ENCODE data around the gene ADGRL3.

The ADGRL3 gene

DNA sequence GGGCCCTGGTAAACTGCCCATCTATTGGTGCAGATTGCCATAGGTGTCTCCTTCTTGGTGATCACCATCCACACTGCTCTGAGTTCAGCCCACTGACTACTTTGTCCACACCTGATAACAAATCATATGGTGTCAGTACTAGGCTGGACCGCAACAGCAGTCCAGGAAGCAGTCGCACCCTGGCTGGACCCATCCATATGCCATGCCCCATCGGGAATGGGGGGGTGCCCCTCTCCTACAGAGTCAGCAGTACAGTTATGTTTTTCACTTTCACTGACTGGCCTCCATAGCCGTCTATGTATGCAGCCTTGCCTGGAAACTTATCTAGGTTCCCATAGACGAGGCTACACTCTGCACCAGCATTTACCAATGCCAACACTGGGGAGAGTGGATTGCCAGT, 226.1 kb downstream of the ADGRL3 start:
- no peak for DNase-seq (ENCODE audit: low spot score)

DNA sequence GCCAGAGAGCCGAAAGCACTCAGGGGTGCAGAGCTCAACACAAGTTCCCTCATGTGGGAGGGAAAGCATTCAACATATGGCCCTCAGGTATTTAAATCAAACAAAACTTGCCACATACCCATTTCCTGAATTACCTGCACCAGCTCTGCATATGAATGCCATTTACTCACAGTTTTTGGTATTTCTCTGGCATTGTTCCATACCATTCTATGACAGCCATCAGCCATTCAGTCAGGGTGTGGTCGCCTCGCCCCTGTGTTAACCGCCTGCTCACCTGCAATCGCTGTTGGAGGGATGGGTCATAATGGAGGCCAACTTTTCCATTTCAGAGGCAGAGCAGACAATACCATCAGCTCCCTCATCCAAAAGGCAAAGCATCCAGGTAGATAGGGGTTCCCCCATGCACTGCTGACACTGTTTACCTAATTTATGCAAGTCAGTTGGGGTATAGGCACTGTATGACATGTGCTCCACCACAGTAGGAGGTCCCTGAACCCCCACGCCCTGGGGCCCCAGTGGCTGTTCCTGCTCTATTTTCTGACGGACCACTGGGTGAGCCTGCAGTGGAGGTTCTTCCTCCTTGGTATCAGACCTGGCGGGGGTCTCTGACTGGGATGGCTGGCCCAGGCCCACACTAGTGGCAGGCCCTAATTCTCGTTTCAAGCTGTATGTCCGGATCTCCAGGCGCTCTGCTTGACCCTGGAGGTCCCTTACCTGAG, 227.1 kb downstream of the ADGRL3 start:
- DNase-seq (ENCODE audit: low spot score), result no peak

DNA sequence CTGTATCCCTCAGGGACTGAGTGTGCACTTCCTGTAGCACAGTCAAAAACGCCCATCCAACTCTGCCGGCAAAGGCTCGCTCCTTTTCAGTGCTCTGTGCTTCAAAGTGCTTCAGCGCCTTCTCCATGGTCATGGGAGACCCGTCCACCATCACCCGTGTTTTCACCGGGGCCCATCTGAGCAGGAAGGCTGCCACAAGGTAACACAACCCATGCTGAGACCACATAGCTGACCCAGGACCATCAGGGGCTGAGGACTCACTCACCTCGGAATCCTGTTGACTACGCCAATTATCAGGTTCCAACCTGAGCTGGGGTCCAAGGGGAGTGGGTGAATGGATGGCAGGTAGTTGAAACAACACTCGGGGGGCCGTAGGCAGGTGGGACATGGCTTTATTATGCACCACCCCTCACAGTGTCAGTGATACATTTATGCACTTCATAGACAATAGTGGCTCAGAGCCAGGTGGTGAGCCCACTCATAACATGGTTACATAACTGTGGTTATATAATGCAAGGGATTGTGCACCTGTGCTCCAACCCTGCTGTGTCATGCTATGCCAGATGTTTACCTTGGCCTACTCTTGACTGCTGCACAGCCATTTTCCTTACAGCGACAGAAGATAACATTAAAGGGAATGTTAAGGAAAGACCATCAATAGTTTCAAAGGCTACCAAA, 227.8 kb downstream of the ADGRL3 start:
- DNase-seq (ENCODE audit: low spot score), result no peak

DNA sequence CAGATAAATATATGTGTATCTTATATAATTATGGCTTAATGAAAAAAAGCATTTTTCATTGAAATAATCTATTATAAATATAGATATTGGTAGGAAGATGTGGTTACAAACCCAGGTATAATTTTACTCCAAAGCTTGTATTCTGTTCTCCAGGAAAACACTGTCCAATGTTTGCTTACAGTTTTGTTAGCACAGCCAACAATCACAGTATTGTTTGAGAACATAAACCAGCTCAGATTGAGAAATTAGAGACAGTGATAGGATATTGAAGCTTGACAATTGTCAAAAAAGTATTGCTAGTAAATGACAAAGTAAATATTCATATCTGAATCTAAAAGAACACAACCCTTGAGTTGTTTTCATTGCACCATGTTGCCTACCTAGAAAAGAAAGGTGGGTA, 228.8 kb downstream of the ADGRL3 start:
- DNase-seq (ENCODE audit: low spot score), result no peak

DNA sequence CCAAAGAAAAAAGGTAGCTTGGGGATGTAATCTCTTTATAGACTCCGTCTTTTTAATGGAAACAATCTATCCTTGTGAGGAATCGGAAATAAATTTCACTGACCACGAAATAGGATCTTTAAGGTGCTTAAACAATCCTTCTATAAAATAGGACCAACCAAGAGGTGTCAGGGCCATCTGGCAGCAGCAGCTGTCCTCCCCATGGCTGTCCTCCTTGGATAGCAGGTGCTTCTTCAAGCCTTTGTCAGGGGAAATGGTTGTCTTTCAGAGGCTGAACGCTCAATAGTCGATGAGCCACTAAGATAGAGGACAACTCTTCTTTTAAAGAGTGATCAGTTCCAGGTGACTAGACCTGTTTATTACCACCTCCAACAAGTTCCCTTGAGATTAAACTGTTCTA, 231.0 kb downstream of the ADGRL3 start:
- DNase-seq (ENCODE audit: low spot score), result no peak

DNA sequence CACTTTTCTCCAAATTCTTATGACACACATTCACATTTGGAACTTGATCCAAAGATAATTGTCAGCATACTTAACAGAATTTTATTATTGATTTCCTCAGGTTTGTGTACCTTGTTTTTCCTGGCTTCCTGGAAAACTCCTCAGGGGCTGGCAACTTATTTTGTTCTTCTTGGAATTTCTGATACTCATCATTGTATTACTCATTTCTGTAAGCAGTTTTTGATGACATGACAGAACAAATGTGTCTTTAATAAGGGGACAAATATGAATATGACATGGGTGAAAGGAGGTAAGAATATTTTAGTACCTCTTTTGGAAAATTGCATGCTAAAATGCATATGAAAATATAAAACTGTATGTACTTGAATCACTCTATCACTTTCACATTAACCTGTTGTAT, 237.8 kb downstream of the ADGRL3 start:
- DNase-seq (ENCODE audit: low spot score), result no peak

DNA sequence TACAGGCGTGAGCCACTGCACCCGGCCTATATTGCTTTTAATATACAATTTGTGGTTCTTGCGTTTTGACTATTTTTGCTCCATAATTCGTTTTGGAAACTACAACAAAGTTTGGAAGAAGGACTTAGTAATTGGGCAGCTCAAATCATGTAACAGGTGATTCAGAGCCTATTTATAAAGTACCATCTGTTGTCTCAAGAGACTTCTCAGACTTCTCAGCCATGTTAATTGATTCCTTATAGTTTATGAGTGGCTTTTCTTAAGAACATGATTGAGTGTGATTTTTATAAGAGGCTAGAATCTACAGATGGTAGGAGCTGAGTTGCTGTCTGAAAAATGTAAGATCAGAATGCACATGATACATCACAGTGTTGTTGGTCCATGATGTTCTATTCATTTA, 240.2 kb downstream of the ADGRL3 start:
- DNase-seq (ENCODE audit: low spot score), result no peak

DNA sequence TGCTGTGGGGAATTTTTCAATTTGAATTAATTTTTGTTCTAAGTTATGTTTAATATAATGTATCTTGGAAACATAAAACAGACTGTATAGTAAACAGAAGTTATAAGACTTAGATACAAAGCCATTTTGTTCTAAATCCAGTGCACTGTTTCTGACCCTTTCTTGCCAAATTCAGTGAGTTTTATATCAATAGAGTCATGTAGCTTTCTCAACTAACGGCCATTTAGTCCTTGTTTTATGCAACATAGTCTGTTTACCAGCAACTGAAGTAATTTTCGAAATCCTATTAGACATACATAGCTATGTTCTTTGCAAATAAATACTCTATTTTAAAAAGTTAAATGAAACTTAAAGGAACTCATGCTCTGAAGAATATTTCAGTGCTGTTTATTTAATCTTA, 242.8 kb downstream of the ADGRL3 start:
- no peak for DNase-seq (ENCODE audit: low spot score)

DNA sequence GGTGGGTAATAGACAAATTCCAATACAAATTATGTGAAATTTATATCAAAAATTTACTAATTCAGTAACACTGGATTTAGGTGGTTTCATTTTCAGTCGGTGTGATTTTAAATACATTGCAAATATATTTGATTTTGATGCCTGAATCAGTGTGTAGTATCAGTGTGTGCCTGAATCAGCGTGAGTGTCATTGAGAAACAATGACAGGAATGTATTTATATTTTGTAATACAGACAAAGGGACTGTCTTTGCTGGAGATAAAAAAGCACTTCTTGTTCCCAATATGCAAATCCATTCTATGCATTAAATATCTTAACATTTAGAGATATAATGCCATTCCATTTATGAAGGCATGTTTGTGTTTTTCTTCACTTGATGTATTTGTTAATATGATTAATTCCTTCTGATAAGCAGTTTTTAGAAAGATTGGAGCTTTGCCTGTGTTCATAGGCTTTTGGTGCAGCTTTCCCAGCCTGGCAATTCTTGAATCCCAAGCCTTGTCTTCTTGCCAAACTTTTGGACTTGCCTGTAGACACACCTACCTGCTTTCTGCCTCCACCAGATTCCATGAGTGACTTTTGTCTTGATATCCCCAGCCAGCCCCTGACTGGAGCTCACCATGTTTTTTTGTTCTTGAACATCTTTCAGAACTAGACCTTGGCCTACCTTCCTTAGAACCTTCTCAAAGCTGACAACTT, 243.8 kb downstream of the ADGRL3 start:
- no peak for DNase-seq (ENCODE audit: low spot score)

DNA sequence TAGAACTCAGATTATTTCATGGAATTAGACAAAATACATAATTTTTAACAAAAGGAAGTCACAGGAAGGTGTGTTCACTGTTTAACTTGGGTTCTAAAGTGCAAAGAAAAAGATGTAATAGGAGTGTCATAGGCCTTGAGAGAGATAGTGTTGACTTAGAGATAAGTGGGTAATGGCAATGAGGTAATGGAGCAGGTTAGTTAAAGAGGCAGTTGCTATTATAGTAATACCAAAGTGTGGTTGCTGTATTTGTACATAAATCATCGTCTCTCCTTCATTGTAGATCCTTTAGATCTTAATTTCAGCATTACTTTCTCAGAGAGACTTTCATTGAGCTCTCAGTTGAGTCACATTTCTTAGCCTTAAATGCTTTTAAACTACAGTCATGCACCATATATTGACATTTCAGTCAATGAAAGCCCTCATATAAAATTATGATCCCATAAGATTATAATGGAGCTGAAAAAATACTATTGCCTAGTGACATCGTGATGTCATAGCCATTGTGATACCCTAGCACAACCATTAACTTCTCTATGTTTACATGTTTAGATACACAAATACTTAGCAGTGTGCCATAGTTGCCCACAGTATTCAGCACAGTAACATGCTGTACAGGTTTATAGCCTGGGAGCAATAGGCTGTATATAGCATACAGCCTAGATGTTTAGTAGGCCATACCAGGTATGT, 245.4 kb downstream of the ADGRL3 start:
- no peak for DNase-seq (ENCODE audit: low spot score)

DNA sequence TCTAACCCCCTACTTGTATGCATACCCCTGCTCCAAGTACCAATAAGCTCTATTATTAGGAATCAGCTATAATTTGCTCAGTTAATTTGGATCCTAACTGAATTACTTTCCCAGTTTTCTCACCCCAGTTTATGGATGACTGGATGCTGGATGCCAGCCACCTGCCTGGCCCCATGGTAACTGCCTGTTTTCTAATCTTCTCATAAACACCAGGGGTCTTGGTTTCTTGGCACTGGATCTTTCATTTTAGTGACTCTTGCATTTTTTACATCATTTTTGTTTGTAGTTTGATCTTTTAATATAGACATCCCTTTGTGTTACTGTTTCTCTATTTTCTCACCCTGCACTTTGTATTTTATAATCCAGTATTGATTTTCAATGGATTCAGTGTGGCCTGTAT, 246.8 kb downstream of the ADGRL3 start:
- DNase-seq (ENCODE audit: low spot score), result no peak

DNA sequence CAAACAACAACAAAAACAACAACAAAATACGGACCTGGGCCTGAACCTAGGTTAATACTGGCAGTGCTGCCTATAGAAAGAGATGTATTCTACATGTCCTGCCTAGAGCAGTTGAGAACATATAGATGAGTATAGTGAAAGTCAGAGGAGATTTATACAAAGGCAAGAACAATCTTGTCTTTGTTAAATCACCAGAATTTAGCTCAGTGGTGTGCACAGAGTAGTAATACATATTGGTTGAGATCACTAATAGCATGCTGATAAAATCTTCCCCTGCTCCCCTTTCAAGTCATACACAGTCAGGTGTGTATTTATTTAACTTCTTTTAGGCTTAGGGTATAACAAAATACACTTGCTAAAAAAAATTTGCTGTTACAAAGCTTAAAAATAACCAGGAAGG, 247.8 kb downstream of the ADGRL3 start:
- no peak for DNase-seq (ENCODE audit: low spot score)

DNA sequence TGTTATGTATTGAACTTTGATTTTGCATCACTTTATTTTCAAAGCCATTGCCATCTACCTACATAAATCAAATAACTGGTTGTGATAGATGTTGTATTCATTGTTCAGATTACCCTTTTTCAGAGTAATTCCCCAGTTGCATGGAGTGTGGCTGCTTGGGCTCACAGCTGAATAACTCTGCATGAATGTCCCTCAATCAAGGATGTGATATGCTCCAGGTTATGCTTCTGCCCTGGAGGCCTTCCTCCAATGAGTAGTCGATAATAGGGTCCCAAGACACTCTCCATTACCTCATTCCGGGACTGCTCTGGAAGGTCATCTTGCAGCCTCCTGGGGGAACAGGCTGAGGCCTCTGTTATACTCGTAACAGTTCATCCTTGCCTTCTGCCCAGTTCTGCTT, 251.8 kb downstream of the ADGRL3 start:
- no peak for DNase-seq (ENCODE audit: low spot score)

DNA sequence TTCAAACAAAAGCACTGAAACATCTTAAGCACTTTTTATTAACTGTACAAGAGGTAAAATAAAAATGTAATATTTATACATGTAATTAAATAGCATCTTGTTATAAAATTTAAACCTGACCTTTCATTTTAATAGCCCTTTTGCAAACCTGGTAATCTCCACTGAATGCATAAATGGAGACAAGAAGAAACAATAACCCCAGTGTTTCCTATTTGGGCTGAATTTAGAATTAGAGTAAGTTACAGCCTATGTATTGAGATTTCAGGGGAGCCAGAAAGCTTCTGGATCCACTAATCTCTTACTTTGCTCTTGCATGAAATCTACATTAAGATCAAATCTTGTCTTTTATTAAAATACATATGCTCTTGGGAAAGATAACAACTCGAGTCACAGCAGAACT, 261.8 kb downstream of the ADGRL3 start:
- no peak for DNase-seq (ENCODE audit: low spot score)

DNA sequence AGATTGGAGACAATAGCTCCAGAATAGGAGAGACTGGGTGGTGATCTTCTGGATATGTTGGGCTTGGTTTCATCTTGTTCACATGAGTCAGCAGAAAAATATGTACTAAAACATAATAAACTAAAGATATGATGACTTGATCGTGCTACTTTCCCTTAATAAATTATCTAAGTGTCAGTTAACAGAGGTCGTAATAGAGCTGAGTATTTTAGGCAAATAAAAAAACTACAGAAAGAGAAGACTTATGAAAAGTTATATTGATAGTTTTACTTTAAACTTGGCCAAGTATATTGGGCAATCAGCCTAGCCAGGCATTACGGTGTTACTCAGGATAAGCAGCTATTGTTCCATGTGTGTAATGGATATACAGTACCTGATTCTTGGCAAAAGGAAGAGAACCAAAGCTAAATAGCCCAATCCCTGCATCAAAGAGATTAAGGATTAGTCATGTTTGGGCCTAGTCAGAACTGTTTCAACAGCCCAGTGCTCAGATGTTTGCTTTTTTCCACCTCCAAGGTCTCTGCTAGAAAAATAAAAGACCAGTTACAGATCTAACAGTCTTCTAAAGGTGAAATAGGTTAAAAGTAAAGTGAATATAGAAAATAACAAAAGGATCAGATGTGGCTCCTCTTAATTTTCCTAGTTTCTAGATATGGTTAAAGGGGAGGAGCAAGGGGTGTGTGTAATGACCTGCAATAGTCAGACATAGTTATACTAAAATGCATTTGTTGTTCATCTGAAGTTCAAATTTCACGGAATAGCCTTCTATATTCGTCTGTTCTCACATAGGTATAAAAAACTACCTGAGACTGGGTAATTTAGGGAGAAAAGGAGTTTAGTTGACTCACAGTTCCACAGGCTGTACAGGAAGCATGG, 262.6 kb downstream of the ADGRL3 start:
- DNase-seq (ENCODE audit: low spot score), result no peak

DNA sequence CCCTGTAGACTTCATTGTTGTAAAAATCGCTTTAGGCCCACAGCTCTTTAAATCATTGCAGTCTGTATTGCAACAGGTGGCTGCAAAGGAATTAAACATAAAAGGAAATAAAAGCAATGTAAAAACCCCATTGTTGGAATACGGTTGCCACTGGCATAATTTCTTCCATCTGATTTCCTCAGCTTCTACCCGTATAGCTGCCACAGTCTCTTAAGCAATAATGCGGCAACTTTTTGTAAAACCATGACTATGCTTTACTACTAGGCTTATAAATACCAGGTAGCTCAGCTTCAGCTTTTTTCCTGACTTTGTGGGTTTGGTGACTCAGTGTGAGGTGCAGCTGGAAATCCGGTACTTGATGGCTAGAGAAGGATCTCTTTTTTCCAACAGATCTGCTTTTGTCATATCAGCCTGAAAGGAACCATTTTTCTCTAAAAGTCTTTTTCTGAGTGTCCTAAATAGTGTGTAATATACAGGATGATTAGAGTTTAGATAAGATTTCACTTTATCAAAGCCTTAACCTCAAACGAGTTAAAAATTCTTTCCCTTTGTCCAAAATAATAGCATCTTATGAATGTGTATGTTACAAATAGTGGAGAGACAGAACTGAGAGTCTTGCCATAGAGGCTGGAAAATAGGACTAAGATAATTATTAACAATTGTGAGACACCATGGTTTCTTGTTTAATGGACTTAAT, 268.0 kb downstream of the ADGRL3 start:
- DNase-seq (ENCODE audit: low spot score), result no peak

DNA sequence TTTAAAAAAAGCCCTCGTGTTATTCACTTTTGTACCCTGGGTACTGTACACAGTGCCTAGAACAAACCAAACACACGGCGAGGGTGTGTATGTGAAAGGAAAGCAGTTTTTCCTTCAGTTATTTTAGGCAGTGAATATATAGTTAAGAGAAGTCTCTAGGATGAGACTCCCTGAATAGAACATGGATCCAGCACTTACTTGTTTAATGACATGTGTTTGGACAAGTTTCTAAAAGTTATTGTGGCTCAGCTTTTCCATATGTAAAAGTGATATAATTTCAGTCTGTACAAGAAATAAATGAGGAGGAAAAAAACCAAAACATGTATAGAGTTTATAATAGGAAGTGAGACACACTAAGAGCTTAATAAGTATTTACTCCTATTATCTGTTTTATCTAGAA, 273.2 kb downstream of the ADGRL3 start:
- no peak for DNase-seq (ENCODE audit: low spot score)

DNA sequence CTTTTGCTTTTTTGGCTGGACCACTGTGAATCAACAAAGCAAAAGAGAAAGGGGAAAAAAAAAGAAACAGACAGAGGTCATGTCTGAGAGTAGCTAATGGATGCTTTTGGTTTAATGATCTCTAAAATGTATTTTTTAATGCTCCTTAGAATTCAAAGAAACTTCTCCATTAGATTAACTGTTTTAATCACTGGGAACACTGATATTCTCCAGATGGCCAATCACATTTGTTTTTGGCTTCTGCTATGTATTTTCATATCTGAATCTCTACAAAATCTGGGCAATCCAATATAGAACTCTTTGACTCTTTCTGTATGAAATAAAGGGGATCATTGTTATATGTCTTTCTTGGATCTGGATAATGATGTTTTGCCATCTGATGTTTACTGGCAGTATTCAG, 278.2 kb downstream of the ADGRL3 start:
- no peak for DNase-seq (ENCODE audit: low spot score)

DNA sequence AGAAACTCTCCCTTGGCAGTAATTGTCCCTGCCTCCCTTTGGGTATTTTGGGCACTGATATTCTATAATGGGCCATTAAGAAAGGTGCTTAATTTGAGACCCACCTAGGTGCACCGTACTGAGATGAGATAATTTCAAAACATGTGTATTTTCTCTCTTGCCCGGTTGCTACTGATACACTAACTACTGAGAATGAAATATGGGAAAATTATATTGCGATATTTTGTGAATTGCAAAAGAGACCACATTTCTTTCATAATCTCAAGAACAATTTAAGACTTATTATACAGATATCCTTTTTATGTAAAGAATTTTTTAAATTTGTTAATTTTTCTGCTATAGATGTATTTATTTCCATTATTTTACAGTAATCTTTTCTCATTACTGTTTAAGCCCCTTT, 284.9 kb downstream of the ADGRL3 start:
- no peak for DNase-seq (ENCODE audit: low spot score)

DNA sequence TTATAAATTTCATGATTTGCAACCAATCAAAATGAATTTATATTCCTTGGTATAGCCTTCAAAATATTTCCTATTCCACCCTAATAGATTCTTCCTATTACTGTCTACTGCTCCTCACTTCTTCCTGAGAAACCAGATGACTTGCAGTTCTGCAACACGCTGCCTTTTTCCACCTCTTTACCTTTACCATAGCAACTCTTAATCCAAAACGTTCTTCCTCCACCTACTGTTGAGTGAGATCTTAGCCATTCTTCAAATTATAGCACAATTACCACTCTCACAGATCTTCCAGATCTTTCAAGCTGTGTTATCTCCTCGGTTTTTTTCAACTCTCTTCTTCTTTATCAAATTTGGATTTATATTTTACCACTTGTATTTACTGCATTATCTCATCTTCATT, 289.8 kb downstream of the ADGRL3 start:
- no peak for DNase-seq (ENCODE audit: low spot score)

DNA sequence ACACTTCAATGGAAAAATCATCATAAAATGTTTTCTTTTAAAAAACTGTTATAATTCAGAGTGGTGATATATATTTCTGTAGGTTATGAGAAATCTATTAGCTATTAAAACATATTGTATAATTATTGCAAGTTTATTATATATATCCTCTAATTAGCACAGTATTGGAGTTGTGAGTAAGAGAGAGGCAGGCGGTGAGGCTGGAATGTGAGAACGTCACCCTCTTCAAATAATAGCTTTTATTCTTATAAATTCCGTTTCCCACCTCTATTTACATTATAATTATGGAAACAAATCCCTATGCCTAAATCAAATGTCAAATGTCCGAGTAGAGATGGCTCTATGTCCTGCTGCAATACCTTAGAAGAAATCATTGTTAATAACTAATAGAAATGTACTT, 292.9 kb downstream of the ADGRL3 start:
- DNase-seq (ENCODE audit: low spot score), result no peak
